Activated T-cell treated with anti-CD3 and anti-CD28 coated beads, Interleukin-2, amount 50 U/mL, for 72 hours (primary cell): Measurements from ENCODE around the gene KLHL26. TPM values are rescaled to one million over a fixed set of nuclear protein-coding genes. Genes with fewer than 3 reads are reported as not detected.

ENCODE experiments used
- ATAC-seq, 2 donors: fragments of 150-1000 bp; cut with Tn5 transposase; replicated peaks in 1 of 2; 2 replicates each; pipeline ENCODE4 v1.10.0; 2021; ENCODE audit warnings: moderate library complexity in 2 of 2, mild to moderate bottlenecking in 1 of 2
- DNase-seq, 2 donors: peaks; one replicate each; pipeline ENCODE4 v3.0.0; 2021 to 2022; ENCODE audit warnings: mixed read lengths in 1 of 2
- H3K27ac Mint-ChIP-seq: one replicate; pipeline ENCODE4 v1.8.0; 2022; ENCODE audit warnings: mild to moderate bottlenecking, moderate library complexity, mixed read lengths
- H3K27me3 Mint-ChIP-seq: one replicate; pipeline ENCODE4 v1.8.0; 2022; ENCODE audit warnings: low read depth, mixed read lengths
- H3K36me3 Mint-ChIP-seq, 2 donors: one replicate each; pipeline ENCODE4 v1.8.0; 2022; ENCODE audit warnings: mixed read lengths in 2 of 2, mild to moderate bottlenecking in 1 of 2; ENCODE audit not compliant: insufficient read depth in 2 of 2
- H3K4me1 Mint-ChIP-seq: one replicate; pipeline ENCODE4 v1.8.0; 2022; ENCODE audit warnings: low read depth, mixed read lengths
- H3K4me3 Mint-ChIP-seq, 2 donors: one replicate each; pipeline ENCODE4 v1.8.0; 2022; ENCODE audit warnings: mild to moderate bottlenecking in 2 of 2, mixed read lengths in 2 of 2, moderate library complexity in 2 of 2
- H3K9me3 Mint-ChIP-seq, 2 donors: one replicate each; pipeline ENCODE4 v1.8.0; 2022; ENCODE audit warnings: mixed read lengths in 2 of 2
- total RNA-seq, 2 donors: library from RNA; stranded (reverse); gene quantifications; one replicate each; pipeline ENCODE4 v1.2.3, GENCODE V29; 2022

KLHL26 gene
- total RNA-seq, 2 donors from 2014 or later = 10.1 to 11.1 TPM

DNA sequence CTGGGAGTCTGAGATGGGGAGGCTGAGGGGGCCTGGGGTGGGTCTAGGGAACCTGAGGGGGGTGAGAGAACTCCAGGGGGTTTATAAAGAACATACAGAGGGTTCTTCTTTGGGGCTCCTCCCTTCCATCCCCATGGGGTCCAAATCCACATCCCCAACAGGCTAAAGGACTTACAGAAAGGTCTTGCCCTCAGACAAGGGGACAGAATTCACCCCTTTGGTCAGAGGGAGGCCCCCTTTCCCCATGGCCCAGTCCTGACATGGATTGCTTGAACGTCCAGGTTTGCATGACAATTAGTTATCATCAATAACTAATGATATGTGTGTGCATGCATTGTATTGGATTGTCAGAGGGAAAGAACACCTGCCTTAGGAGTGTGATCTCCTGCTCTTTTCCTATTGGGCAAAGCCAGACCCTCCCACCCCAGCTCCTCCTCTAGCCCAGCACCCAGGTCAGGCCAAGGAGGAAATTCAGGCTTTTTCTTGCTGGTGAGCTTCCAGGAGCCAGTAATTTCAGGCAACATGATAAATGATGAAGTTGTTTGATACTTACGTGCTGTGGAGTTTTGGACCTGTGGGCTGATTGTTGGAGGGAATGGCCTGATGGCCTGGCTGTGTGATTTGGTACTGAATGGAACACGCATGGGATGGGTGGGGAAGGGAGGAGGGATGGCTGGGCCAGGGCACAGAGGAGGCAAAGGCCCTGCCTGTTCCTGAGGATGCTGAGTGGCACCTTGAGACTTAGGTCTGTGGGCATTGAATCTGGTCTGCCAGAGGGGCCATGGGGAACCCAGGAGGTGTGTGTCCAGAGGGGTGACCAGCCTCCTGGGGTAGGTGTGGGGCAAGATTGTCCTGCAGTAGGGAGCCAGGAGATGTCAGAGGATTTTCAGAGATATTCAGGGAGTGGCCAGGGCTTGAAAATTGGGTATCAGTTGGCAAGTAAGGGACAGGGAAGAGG, 1.1 kb downstream of the KLHL26 start:
- no peaks in the 10 kb centered on the region for H3K36me3 Mint-ChIP-seq
- peaks cover 35% of the 10 kb centered on the region for H3K4me1 Mint-ChIP-seq
- no peaks in the 10 kb centered on the region for H3K9me3 Mint-ChIP-seq
- ATAC-seq (no peak), DNase-seq (no peak)
- H3K4me3 Mint-ChIP-seq = peak overlapping the region; percentile 89 to 94
- H3K27me3 Mint-ChIP-seq = peaks cover 14% of the 10 kb centered on the region
- H3K27ac Mint-ChIP-seq = no peak overlapping the region

GRCh38 chr19:18639706-18640243, 2.9 kb downstream of the KLHL26 start:
- DNase-seq (no peak), ATAC-seq (no peak)
- Mint-ChIP-seq H3K4me1 (peaks cover 33% of the 10 kb centered on the region), H3K36me3 (no peaks in the 10 kb centered on the region), H3K4me3 (no peak overlapping the region), H3K27ac (peak overlapping the region; percentile 8), H3K27me3 (peaks cover 10% of the 10 kb centered on the region), H3K9me3 (no peaks in the 10 kb centered on the region)

GRCh38 chr19:18644196-18645034, 7.6 kb downstream of the KLHL26 start:
- H3K27me3 Mint-ChIP-seq = no peaks in the 10 kb centered on the region
- no peak overlapping the region for H3K27ac Mint-ChIP-seq
- no peak for DNase-seq
- no peak overlapping the region for H3K4me3 Mint-ChIP-seq
- ATAC-seq = peak in 1 of 2 donors; percentile 25
- H3K9me3 Mint-ChIP-seq = no peaks in the 10 kb centered on the region
- H3K4me1 Mint-ChIP-seq = peaks cover 19% of the 10 kb centered on the region
- no peaks in the 10 kb centered on the region for H3K36me3 Mint-ChIP-seq

GRCh38 chr19:18645035-18645511, 8.2 kb downstream of the KLHL26 start:
- H3K27me3 Mint-ChIP-seq = no peaks in the 10 kb centered on the region
- no peak overlapping the region for H3K4me3 Mint-ChIP-seq
- peaks cover 24% of the 10 kb centered on the region for H3K4me1 Mint-ChIP-seq
- no peaks in the 10 kb centered on the region for H3K36me3 Mint-ChIP-seq
- no peak overlapping the region for H3K27ac Mint-ChIP-seq
- no peak for DNase-seq
- ATAC-seq = no peak
- H3K9me3 Mint-ChIP-seq = no peaks in the 10 kb centered on the region

- H3K4me3 Mint-ChIP-seq = no peak overlapping the region
- no peaks in the 10 kb centered on the region for H3K27me3 Mint-ChIP-seq
- H3K36me3 Mint-ChIP-seq = no peaks in the 10 kb centered on the region
- H3K9me3 Mint-ChIP-seq = no peaks in the 10 kb centered on the region
- ATAC-seq (no peak), DNase-seq (no peak)
- H3K27ac Mint-ChIP-seq = no peak overlapping the region
- H3K4me1 Mint-ChIP-seq = peaks cover 24% of the 10 kb centered on the region
Observed at GRCh38 chr19:18646535-18647370, 9.9 kb downstream of the KLHL26 start.

GRCh38 chr19:18647371-18647767, 10.5 kb downstream of the KLHL26 start:
- Mint-ChIP-seq H3K27ac (no peak overlapping the region), H3K36me3 (no peaks in the 10 kb centered on the region), H3K9me3 (no peaks in the 10 kb centered on the region), H3K4me1 (peaks cover 24% of the 10 kb centered on the region), H3K4me3 (no peak overlapping the region), H3K27me3 (no peaks in the 10 kb centered on the region)
- DNase-seq = no peak
- ATAC-seq = no peak

GRCh38 chr19:18647807-18648206, 11.0 kb downstream of the KLHL26 start:
- Mint-ChIP-seq H3K27ac (no peak overlapping the region), H3K4me3 (no peak overlapping the region), H3K9me3 (no peaks in the 10 kb centered on the region), H3K27me3 (no peaks in the 10 kb centered on the region), H3K4me1 (peaks cover 24% of the 10 kb centered on the region), H3K36me3 (no peaks in the 10 kb centered on the region)
- ATAC-seq (no peak), DNase-seq (no peak)

DNA sequence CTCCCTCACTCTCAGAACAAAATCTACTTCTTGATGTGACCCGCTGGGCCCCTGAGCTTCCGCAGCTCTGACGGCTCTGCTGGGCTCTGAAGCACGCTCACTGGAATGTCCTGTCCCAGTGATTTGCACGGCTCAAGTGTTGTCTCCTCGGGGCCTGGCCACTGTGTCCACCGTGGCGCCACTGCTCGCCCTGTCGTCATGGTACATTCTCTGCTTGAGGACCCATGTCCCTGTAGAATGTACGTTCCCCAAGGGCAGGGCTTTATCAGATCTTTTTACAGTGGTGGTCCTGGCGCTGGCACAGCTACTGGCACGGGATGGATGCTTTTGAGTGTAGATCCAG, 12.1 kb downstream of the KLHL26 start:
- DNase-seq (no peak), ATAC-seq (no peak)
- H3K36me3 Mint-ChIP-seq = no peaks in the 10 kb centered on the region
- no peaks in the 10 kb centered on the region for H3K27me3 Mint-ChIP-seq
- H3K9me3 Mint-ChIP-seq = no peaks in the 10 kb centered on the region
- no peak overlapping the region for H3K27ac Mint-ChIP-seq
- no peak overlapping the region for H3K4me3 Mint-ChIP-seq
- H3K4me1 Mint-ChIP-seq = peaks cover 24% of the 10 kb centered on the region

GRCh38 chr19:18649371-18650020, 12.7 kb downstream of the KLHL26 start:
- H3K4me3 Mint-ChIP-seq = peak overlapping the region in 1 of 2 donors; percentile 31
- ATAC-seq = no peak
- peaks cover 24% of the 10 kb centered on the region for H3K4me1 Mint-ChIP-seq
- H3K36me3 Mint-ChIP-seq = peaks cover 0 to 1% of the 10 kb centered on the region in 2 donors
- no peak for DNase-seq
- H3K27ac Mint-ChIP-seq = no peak overlapping the region
- H3K9me3 Mint-ChIP-seq = peaks cover 0 to 3% of the 10 kb centered on the region in 2 donors
- H3K27me3 Mint-ChIP-seq = no peaks in the 10 kb centered on the region

- H3K4me3 Mint-ChIP-seq = no peak overlapping the region
- no peak for DNase-seq
- no peaks in the 10 kb centered on the region for H3K27me3 Mint-ChIP-seq
- peaks cover 0 to 3% of the 10 kb centered on the region in 2 donors for H3K9me3 Mint-ChIP-seq
- ATAC-seq = no peak
- peaks cover 24% of the 10 kb centered on the region for H3K4me1 Mint-ChIP-seq
- H3K36me3 Mint-ChIP-seq = peaks cover 0 to 1% of the 10 kb centered on the region in 2 donors
- H3K27ac Mint-ChIP-seq = no peak overlapping the region
Observed at GRCh38 chr19:18650021-18650390, 13.2 kb downstream of the KLHL26 start.

DNA sequence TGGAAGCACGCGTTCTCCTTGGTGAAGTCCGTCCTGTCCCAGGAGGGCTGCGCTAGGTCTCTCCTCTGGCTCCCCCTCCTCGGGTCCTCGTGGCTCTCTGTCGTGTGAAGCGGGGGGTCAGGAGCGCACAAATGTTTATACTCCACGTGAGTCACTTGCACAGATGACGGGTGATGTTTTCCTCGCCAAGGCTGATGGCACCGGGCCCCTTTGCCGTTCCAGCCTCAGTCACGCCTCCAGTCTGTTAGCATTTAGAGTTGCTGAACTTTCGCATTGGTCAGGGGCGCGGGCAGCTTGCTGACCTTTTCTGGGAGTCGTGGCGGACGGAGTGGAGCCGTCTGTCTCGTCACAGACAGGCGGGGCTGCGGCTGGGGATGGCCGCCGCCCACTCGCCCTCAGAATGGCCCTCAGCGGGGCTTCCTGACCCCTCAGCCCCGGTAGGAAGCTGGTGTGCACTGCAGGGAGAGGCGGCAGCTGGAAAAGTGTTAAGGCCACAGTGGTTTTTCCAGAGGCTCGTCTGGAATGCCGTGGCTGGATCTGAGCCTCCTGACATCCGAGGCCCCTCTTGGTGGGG, 13.7 kb downstream of the KLHL26 start:
- no peak for DNase-seq
- no peak overlapping the region for H3K27ac Mint-ChIP-seq
- no peak for ATAC-seq
- H3K9me3 Mint-ChIP-seq = peaks cover 0 to 3% of the 10 kb centered on the region in 2 donors
- peaks cover 24% of the 10 kb centered on the region for H3K4me1 Mint-ChIP-seq
- H3K27me3 Mint-ChIP-seq = no peaks in the 10 kb centered on the region
- peaks cover 0 to 1% of the 10 kb centered on the region in 2 donors for H3K36me3 Mint-ChIP-seq
- H3K4me3 Mint-ChIP-seq = no peak overlapping the region

- no peak overlapping the region for H3K27ac Mint-ChIP-seq
- DNase-seq = no peak
Observed at GRCh38 chr19:18651300-18651699, 14.5 kb downstream of the KLHL26 start.

More at GRCh38 chr19:18651300-18651699, 14.5 kb downstream of the KLHL26 start:
- ATAC-seq = no peak
- Mint-ChIP-seq H3K27me3 (no peaks in the 10 kb centered on the region), H3K4me3 (no peak overlapping the region), H3K4me1 (peaks cover 21% of the 10 kb centered on the region), H3K9me3 (peaks cover 0 to 3% of the 10 kb centered on the region in 2 donors), H3K36me3 (peaks cover 0 to 1% of the 10 kb centered on the region in 2 donors)
